RPMI8226 (cell line): ENCODE measurements around the gene LGALS16.
"Not testable (repeated sequence)": the region's sequence is repeated elsewhere in the genome, so short reads cannot be mapped to it uniquely, and the experiment has no call there.

Experiments
- DNase-seq: peaks from one replicate; pipeline ENCODE4 v3.0.0-alpha.2; 2015

Gene LGALS16

GRCh38 chr19:39655613-39656012 is at the start of gene LGALS16:
Gene LGALS16 (plus strand): TSS chr19:39655913. CDS start chr19:39655962, 49 bp downstream.
- no peak for DNase-seq

- no peak for DNase-seq
Observed at GRCh38 chr19:39607021-39607420, 48.7 kb upstream of the LGALS16 start.

- no peak for DNase-seq
Observed at GRCh38 chr19:39607561-39607960, 48.2 kb upstream of the LGALS16 start.

- DNase-seq = no peak
Observed at GRCh38 chr19:39613597-39613996, 42.1 kb upstream of the LGALS16 start.

GRCh38 chr19:39617745-39618144 is 38.0 kb upstream of the LGALS16 start:
- no peak for DNase-seq

GRCh38 chr19:39623946-39624345 is 31.8 kb upstream of the LGALS16 start:
- no peak for DNase-seq

- not testable (repeated sequence) for DNase-seq
Observed at GRCh38 chr19:39627631-39628030, 28.1 kb upstream of the LGALS16 start.

GRCh38 chr19:39631178-39631577 is 24.5 kb upstream of the LGALS16 start:
- DNase-seq = no peak

GRCh38 chr19:39631626-39632025 is 24.1 kb upstream of the LGALS16 start:
- no peak for DNase-seq

- no peak for DNase-seq
Observed at GRCh38 chr19:39637891-39638290, 17.8 kb upstream of the LGALS16 start.

- DNase-seq = no peak
Observed at GRCh38 chr19:39641773-39642172, 13.9 kb upstream of the LGALS16 start.

GRCh38 chr19:39643591-39643990 is 12.1 kb upstream of the LGALS16 start:
- no peak for DNase-seq

- DNase-seq = peak; percentile 20
Observed at GRCh38 chr19:39645800-39646411, 9.8 kb upstream of the LGALS16 start.

GRCh38 chr19:39647918-39648317 is 7.8 kb upstream of the LGALS16 start:
- no peak for DNase-seq

- no peak for DNase-seq
Observed at GRCh38 chr19:39659791-39660190, 4.1 kb downstream of the LGALS16 start.

GRCh38 chr19:39660661-39661060 is 4.9 kb downstream of the LGALS16 start:
- DNase-seq = no peak

GRCh38 chr19:39661565-39661964 is 5.9 kb downstream of the LGALS16 start:
- no peak for DNase-seq

GRCh38 chr19:39669860-39670259 is 14.1 kb downstream of the LGALS16 start:
- DNase-seq = not testable (repeated sequence)

- DNase-seq = no peak
Observed at GRCh38 chr19:39670998-39671397, 15.3 kb downstream of the LGALS16 start.

- peak; percentile 66 for DNase-seq
Observed at GRCh38 chr19:39671739-39672363, 16.1 kb downstream of the LGALS16 start.

GRCh38 chr19:39672473-39672872 is 16.8 kb downstream of the LGALS16 start:
- DNase-seq = no peak

- DNase-seq = not testable (repeated sequence)
Observed at GRCh38 chr19:39673862-39674261, 18.1 kb downstream of the LGALS16 start.

- no peak for DNase-seq
Observed at GRCh38 chr19:39676004-39676403, 20.3 kb downstream of the LGALS16 start.

GRCh38 chr19:39677961-39678889 is 22.5 kb downstream of the LGALS16 start:
- no peak for DNase-seq
